Neural progenitor cell (in vitro differentiated cells): ENCODE measurements around the gene SETD2. TPM values are rescaled to one million over a fixed set of nuclear protein-coding genes. Genes with fewer than 3 reads are reported as not detected.

ENCODE experiments used
- DNase-seq: peaks from one replicate; pipeline ENCODE4 v3.0.0-alpha.2; 2016; ENCODE audit warnings: low spot score
- H2AFZ ChIP-seq: fragments of 200-600 bp; sonication (generic); replicated peaks from 2 replicates; pipeline ENCODE4 v1.6.1; 2016; ENCODE audit warnings: antibody characterized with exemption
- H3F3A ChIP-seq: fragments of 200-600 bp; sonication (generic); 2 replicates; pipeline ENCODE4 v1.6.1; 2016; ENCODE audit warnings: antibody characterized with exemption, low read depth
- H3K27ac ChIP-seq: fragments of 200-600 bp; sonication (generic); 2 replicates; pipeline ENCODE4 v1.5.1; 2016; ENCODE audit warnings: mild to moderate bottlenecking
- H3K27me3 ChIP-seq: fragments of 200-600 bp; sonication (generic); 2 replicates; pipeline ENCODE4 v1.6.1; 2016; ENCODE audit warnings: mild to moderate bottlenecking, moderate library complexity
- H3K36me3 ChIP-seq: fragments of 200-600 bp; sonication (generic); 2 replicates; pipeline ENCODE4 v1.5.1; 2016
- H3K4me1 ChIP-seq: fragments of 200-600 bp; sonication (generic); 2 replicates; pipeline ENCODE4 v1.6.1; 2016; ENCODE audit warnings: mixed run types
- H3K4me2 ChIP-seq: fragments of 200-600 bp; sonication (generic); 2 replicates; pipeline ENCODE4 v1.6.1; 2016
- H3K4me3 ChIP-seq: fragments of 200-600 bp; sonication (generic); 2 replicates; pipeline ENCODE4 v1.5.1; 2016
- H3K79me2 ChIP-seq: fragments of 200-600 bp; sonication (generic); 2 replicates; pipeline ENCODE4 v1.6.1; 2016; ENCODE audit warnings: low read depth
- H3K9ac ChIP-seq: fragments of 200-600 bp; sonication (generic); 2 replicates; pipeline ENCODE4 v1.6.1; 2016
- H3K9me3 ChIP-seq: fragments of 200-600 bp; sonication (generic); 2 replicates; pipeline ENCODE4 v1.5.1; 2016; ENCODE audit warnings: low read depth
- H4K20me1 ChIP-seq: fragments of 200-600 bp; sonication (generic); 2 replicates; pipeline ENCODE4 v1.6.1; 2016; ENCODE audit warnings: low read depth
- H3K27ac Mint-ChIP-seq: 3 replicates; pipeline ENCODE4 v1.8.0; 2021; ENCODE audit warnings: mixed read lengths
- H3K27me3 Mint-ChIP-seq: 2 replicates; pipeline ENCODE4 v1.8.0; 2022; ENCODE audit warnings: low read depth, mild to moderate bottlenecking, inconsistent platforms, moderate library complexity, mixed read lengths; ENCODE audit not compliant: insufficient read depth
- H3K36me3 Mint-ChIP-seq: 3 replicates; pipeline ENCODE4 v1.8.0; 2021; ENCODE audit warnings: mixed read lengths
- H3K4me1 Mint-ChIP-seq: 3 replicates; pipeline ENCODE4 v1.8.0; 2021; ENCODE audit warnings: mixed read lengths
- H3K4me3 Mint-ChIP-seq: 3 replicates; pipeline ENCODE4 v1.8.0; 2021; ENCODE audit warnings: mild to moderate bottlenecking, moderate library complexity, mixed read lengths
- H3K9me3 Mint-ChIP-seq: 3 replicates; pipeline ENCODE4 v1.8.0; 2020; ENCODE audit warnings: mixed read lengths
- EZH2 ChIP-seq: fragments of 200-600 bp; sonication (generic); IDR thresholded peaks from 2 replicates; pipeline ENCODE4 v1.6.1; 2017; ENCODE audit warnings: antibody characterized with exemption, mild to moderate bottlenecking, moderate library complexity
- EZH2phosphoT487 ChIP-seq: fragments of 200-600 bp; sonication (generic); IDR thresholded peaks from 2 replicates; pipeline ENCODE4 v1.6.1; 2017; ENCODE audit warnings: antibody characterized with exemption
- total RNA-seq: library from RNA; depleted of rRNA; stranded (reverse); fragments of >200 nt; gene quantifications from 2 replicates; pipeline ENCODE4 v1.2.3, GENCODE V29; 2015; ENCODE audit warnings: low replicate concordance
- TF ChIP-seq, protein P1 (sequence below): fragments of 200-600 bp; sonication (generic); IDR thresholded peaks from 2 replicates; pipeline ENCODE4 v1.5.1; 2017; ENCODE audit warnings: antibody characterized with exemption, mild to moderate bottlenecking

SETD2 gene
- total RNA-seq, 1 donor from 2014 or later: 46.0 TPM

DNA sequence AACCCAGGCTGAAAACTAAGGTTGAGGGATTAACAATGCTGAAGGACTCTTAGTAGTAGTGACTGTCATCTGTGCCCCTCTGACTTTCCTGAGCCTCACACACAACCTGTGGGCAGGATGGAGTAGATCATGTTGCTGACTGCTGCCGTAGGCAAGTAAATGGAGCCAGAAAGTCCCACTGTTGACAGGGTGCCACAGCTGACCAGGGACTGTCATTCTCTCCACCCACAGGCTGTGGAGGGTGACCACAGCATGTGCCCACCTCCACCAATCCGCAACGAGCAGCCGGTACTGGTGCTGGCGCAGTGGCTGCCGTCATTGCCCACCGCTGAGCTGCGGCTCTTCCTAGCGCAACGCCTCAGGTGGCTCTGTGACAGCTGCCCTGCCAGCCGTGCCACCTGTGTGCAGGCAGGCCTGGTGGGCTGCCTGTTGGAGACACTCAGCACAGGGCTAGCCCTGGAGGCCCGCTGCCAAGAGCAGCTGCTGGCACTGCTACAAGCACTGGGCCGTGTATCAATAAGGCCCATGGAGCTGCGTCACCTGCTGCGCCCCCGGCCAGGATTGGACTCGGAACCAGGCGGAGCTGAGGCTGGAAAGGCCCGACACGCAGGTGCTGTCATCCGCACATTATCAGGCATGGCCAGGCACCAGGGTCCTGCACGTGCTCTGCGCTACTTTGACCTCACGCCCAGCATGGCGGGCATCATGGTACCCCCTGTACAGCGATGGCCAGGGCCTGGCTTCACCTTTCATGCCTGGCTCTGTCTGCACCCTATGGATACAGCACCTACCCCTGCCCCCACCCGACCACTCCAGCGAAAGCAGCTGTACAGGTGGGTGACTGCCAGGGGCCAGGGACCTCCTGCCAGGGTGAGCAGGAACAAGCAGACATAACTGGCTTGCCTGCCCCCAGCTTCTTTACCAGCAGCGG is 168.8 kb downstream of the SETD2 start:
- Histone ChIP-seq H2AFZ (no peak overlapping the region), H3K27ac (no peak overlapping the region), H3K79me2 (no peaks in the 10 kb centered on the region), H4K20me1 (no peaks in the 10 kb centered on the region), H3K4me2 (no peak overlapping the region), H3F3A (no peaks in the 10 kb centered on the region), H3K9me3 (no peaks in the 10 kb centered on the region), H3K36me3 (no peaks in the 10 kb centered on the region), H3K4me1 (no peaks in the 10 kb centered on the region), H3K4me3 (no peak overlapping the region), H3K27me3 (no peaks in the 10 kb centered on the region), H3K9ac (no peak overlapping the region)
- no peak for DNase-seq
- Mint-ChIP-seq H3K4me3 (no peak overlapping the region), H3K36me3 (no peaks in the 10 kb centered on the region), H3K27ac (no peak overlapping the region), H3K4me1 (peaks cover 3% of the 10 kb centered on the region), H3K9me3 (no peaks in the 10 kb centered on the region), H3K27me3 (peaks cover 6% of the 10 kb centered on the region)
- TF ChIP-seq EZH2: no peak
- TF ChIP-seq EZH2phosphoT487: no peak
- TF ChIP-seq, protein P1, sequence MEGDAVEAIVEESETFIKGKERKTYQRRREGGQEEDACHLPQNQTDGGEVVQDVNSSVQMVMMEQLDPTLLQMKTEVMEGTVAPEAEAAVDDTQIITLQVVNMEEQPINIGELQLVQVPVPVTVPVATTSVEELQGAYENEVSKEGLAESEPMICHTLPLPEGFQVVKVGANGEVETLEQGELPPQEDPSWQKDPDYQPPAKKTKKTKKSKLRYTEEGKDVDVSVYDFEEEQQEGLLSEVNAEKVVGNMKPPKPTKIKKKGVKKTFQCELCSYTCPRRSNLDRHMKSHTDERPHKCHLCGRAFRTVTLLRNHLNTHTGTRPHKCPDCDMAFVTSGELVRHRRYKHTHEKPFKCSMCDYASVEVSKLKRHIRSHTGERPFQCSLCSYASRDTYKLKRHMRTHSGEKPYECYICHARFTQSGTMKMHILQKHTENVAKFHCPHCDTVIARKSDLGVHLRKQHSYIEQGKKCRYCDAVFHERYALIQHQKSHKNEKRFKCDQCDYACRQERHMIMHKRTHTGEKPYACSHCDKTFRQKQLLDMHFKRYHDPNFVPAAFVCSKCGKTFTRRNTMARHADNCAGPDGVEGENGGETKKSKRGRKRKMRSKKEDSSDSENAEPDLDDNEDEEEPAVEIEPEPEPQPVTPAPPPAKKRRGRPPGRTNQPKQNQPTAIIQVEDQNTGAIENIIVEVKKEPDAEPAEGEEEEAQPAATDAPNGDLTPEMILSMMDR: no peak

DNA sequence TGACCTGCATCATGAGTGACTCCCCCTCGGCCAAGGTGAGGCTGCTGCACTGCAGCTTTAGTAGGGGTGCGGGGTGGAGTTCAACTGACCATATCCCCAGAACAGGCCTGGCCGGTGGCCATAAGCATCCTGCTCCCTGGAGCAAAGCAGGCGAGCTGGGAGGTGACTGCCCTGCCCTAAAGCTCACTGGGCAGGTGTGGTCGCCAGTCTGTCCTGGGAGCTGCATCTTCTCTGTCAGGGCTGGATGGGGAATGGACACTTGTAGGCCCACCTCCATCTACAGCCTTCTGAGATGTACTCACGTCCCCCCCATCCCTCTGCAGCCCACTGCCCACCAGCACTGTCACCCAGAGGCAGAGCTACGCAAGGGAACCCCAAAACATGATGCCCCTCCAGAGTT is 169.9 kb downstream of the SETD2 start:
- Histone ChIP-seq H3K9me3 (no peaks in the 10 kb centered on the region), H3K79me2 (no peaks in the 10 kb centered on the region), H3K9ac (no peak overlapping the region), H3F3A (no peaks in the 10 kb centered on the region), H3K27me3 (no peaks in the 10 kb centered on the region), H3K4me3 (no peak overlapping the region), H3K4me2 (no peak overlapping the region), H3K4me1 (no peaks in the 10 kb centered on the region), H3K27ac (no peak overlapping the region), H4K20me1 (no peaks in the 10 kb centered on the region), H2AFZ (no peak overlapping the region), H3K36me3 (no peaks in the 10 kb centered on the region)
- DNase-seq: no peak
- Mint-ChIP-seq H3K36me3 (no peaks in the 10 kb centered on the region), H3K4me1 (peaks cover 3% of the 10 kb centered on the region), H3K27me3 (peaks cover 4% of the 10 kb centered on the region), H3K9me3 (no peaks in the 10 kb centered on the region), H3K27ac (no peak overlapping the region), H3K4me3 (no peak overlapping the region)
- TF ChIP-seq EZH2 (no peak), EZH2phosphoT487 (no peak)
- TF ChIP-seq, protein P1: no peak

DNA sequence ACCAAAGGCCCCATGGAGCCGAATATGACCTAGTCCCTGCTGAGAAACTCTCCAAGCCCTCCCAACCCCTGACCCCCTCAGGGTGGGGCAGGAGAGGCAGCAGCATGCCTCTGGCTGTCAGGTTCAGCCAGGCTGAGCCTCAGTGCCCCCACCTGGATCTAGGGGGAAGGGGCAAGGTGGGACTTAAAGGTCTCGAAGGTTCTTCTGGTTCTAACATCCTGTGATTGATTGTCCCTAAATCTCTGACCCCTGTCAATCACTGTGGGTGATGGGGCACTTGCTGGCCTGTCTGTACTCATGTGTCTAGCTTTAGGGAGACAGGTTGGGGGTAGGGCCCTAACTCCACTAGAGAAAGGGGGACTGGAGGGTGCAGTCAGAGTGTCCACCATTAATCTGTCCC is 170.6 kb downstream of the SETD2 start:
- Histone ChIP-seq H3K27ac (no peak overlapping the region), H3F3A (no peaks in the 10 kb centered on the region), H3K4me3 (no peak overlapping the region), H3K27me3 (no peaks in the 10 kb centered on the region), H3K9ac (no peak overlapping the region), H3K4me1 (no peaks in the 10 kb centered on the region), H2AFZ (no peak overlapping the region), H3K4me2 (no peak overlapping the region), H3K79me2 (no peaks in the 10 kb centered on the region), H4K20me1 (no peaks in the 10 kb centered on the region), H3K9me3 (no peaks in the 10 kb centered on the region), H3K36me3 (no peaks in the 10 kb centered on the region)
- Mint-ChIP-seq H3K4me1 (peaks cover 4% of the 10 kb centered on the region), H3K27ac (no peak overlapping the region), H3K4me3 (no peak overlapping the region), H3K36me3 (no peaks in the 10 kb centered on the region), H3K27me3 (peaks cover 6% of the 10 kb centered on the region), H3K9me3 (no peaks in the 10 kb centered on the region)
- no peak for DNase-seq
- TF ChIP-seq EZH2 (no peak), EZH2phosphoT487 (no peak)
- TF ChIP-seq, protein P1: no peak
